Stimulated activated CD8-positive, alpha-beta memory T cell treated with anti-CD3 and anti-CD28 coated beads, Interleukin-15, amount 100 ng/mL, for 24 hours (primary cell): Measurements from ENCODE around the gene C9.
"Not testable (repeated sequence)": the region's sequence is repeated elsewhere in the genome, so short reads cannot be mapped to it uniquely, and the experiment has no call there.

Experiments used
- DNase-seq: peaks from one replicate; pipeline ENCODE4 v3.0.0-alpha.2; 2020; ENCODE audit warnings: low read depth

C9 gene

GRCh38 chr5:39371367-39371635, 7.0 kb upstream of the C9 start:
- no peak for DNase-seq

GRCh38 chr5:39370555-39371366, 6.5 kb upstream of the C9 start:
- DNase-seq: no peak

- DNase-seq: no peak
These were observed 5.0 kb upstream of the C9 start for GRCh38 chr5:39369123-39369815.

- no peak for DNase-seq
These were observed 3.8 kb upstream of the C9 start for GRCh38 chr5:39368116-39368515.

GRCh38 chr5:39367711-39368110, 3.4 kb upstream of the C9 start:
- DNase-seq: no peak

GRCh38 chr5:39363217-39363616, 1.1 kb downstream of the C9 start:
- no peak for DNase-seq

GRCh38 chr5:39362646-39363045, 1.6 kb downstream of the C9 start:
- no peak for DNase-seq

GRCh38 chr5:39361306-39361705, 3.0 kb downstream of the C9 start:
- DNase-seq: no peak

GRCh38 chr5:39360471-39361111, 3.7 kb downstream of the C9 start:
- no peak for DNase-seq

GRCh38 chr5:39356263-39356662, 8.0 kb downstream of the C9 start:
- no peak for DNase-seq

GRCh38 chr5:39355324-39355723, 9.0 kb downstream of the C9 start:
- no peak for DNase-seq

GRCh38 chr5:39353717-39354399, 10.4 kb downstream of the C9 start:
- no peak for DNase-seq

- DNase-seq: no peak
These were observed 11.3 kb downstream of the C9 start for GRCh38 chr5:39352951-39353350.

GRCh38 chr5:39352170-39352569, 12.1 kb downstream of the C9 start:
- no peak for DNase-seq

GRCh38 chr5:39349484-39349883, 14.8 kb downstream of the C9 start:
- DNase-seq: no peak

GRCh38 chr5:39342460-39342859, 21.8 kb downstream of the C9 start:
- no peak for DNase-seq

GRCh38 chr5:39341896-39342295, 22.4 kb downstream of the C9 start:
- DNase-seq: no peak

- no peak for DNase-seq
These were observed 23.8 kb downstream of the C9 start for GRCh38 chr5:39340506-39340905.

- DNase-seq: no peak
These were observed 26.9 kb downstream of the C9 start for GRCh38 chr5:39337252-39337915.

- DNase-seq: not testable (repeated sequence)
These were observed 30.0 kb downstream of the C9 start for GRCh38 chr5:39334296-39334695.

GRCh38 chr5:39333104-39333503, 31.2 kb downstream of the C9 start:
- DNase-seq: no peak

- DNase-seq: no peak
These were observed 32.4 kb downstream of the C9 start for GRCh38 chr5:39331861-39332381.
